Hematopoietic multipotent progenitor cell treated with erythropoietin and hydrocortisone succinate and interleukin-3 and kit ligand, for 15 days (in vitro differentiated cells): ENCODE results near the gene SLC25A33.
"Not testable (repeated sequence)": the region's sequence is repeated elsewhere in the genome, so short reads cannot be mapped to it uniquely, and the experiment has no call there.

ENCODE experiments used
- DNase-seq: peaks from one replicate; pipeline ENCODE4 v3.0.0-alpha.2; 2015; ENCODE audit warnings: low spot score

SLC25A33 gene

DNA sequence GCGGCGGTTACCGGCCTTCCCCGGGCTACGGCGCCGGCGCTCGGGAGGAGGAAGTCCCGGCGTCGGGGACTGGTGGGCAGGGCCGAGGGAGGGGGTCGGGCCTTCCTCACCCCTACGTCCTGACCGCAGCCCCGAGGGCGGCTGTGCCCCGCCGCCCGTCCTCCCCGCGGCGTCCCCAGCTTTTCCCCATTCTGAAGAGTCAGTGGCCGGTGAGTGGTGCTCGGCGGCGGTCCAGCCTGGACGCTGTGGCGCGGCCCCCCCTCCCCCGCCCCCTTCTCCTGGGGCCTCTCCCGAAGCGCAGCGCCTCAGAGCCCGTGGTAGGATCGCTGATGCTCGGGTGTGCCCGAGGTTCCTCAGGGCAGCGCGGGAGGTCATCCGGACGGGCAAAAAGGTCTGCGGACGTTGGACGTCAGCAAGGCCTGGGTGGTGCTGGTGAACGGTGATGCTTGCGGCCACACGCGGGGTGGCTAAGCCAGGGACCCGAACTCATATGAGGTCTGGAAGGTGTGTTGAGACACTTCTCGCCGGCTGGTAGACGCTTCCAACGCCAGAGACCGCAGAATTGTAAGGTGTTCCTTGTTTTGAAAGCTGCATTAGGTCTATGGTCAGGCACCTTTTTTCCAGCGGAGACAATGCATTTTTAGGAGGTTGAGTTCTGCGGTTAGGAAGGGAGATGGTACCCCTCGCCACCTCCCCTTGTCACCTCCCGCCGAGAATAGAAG lies 725 bp downstream of the SLC25A33 start:
- peak; percentile 16 for DNase-seq

DNA sequence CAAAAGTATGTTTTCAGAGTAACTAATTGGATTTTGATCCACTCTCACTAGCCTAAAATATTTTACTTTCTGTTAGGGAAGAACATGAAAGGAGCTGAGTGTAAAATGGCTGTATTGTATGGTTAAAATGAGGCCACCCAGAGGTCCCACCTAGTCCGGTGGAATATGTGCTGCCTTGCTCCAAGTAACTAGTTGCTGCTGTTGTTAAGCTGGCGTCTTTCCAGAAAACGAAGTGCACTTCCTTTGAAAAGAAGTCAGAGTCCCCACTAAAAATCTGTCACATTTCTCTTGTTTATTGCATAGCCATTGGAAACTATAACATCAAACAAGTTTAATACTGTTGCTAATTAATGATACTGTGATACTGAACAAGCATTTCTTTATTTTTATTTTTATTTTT lies 3.2 kb downstream of the SLC25A33 start:
- peak; percentile 24 for DNase-seq

DNA sequence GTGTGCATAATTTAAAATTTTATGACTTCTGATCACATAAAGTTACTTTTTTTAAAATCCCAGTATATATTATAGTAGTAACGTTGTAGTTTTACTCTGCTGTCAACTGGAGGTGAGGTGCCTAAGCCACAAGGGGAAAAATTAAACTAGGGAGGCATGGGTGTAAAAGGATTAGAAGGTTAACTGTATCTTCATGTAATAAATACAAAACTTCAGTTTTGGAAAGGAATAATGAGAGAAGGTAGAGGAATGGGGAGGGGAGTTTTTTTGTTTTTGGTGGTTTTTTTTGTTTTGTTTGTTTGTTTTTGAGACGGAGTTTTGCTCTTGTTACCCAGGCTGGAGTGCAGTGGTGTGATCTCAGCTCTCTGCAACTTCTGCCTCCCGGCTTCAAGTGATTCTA lies 5.7 kb downstream of the SLC25A33 start:
- no peak for DNase-seq

DNA sequence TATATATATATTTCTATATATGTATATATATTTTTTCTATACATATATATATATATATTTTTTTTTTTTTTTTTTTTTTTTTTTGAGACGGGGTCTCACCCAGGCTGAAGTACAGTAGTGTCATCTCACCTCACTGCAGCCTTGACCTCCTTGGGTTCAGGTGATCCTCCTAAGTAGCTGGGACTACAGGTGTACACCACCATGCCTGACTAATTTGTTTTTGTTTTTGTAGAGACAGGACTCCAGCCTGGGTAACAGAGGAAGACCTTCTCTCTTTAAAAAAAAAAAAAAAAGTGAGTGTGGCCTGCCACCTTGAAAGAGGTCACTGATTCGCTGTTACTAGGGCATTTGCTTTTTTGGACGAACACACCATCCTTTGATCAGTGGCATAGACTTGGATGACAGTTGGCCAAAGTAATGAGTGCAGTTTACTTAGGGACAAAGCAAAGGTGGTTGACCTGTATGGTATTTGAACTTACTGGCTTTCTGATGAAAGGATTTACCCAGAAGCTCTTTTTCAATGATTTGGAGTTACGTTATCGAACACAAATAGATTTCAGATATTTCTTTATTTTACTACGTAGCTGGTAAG lies 10.8 kb downstream of the SLC25A33 start:
- DNase-seq: no peak

DNA sequence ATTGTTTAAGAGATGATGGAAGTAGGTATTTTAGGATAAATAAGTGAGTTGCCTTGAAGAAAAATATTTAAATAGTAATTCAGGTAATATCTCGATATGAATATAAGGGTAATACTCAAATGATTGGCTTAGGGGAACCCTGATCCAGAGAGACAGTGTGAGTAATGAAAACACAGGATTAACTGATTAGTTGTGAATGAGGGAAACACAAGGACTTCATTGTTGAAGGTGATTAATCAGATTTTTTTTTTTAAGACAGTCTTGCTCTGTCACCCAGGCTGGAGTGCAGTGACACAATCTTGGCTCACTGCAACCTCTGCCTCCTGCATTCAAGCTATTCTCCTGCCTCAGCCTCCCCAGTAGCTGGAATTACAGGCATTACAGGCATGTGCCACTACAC lies 12.7 kb downstream of the SLC25A33 start:
- DNase-seq: no peak

DNA sequence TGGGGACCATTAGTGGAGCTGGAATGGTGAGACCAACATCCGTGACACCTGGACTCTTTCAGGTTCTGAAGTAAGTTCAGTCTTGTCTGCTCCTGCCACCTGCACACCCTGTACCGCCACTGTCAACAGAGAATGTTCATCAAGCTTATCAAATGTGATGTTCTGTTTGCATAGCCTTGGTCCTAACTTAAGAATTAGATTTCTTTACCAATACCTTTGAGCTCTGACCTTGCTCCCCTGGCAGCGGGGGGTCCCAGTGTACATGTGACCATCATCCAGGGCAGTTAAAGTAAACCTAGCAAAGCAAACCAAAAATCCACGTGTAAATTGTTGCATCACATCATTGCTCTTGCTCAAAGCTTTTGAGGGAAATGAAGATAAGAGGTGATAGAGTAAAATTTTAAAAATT lies 14.5 kb downstream of the SLC25A33 start:
- no peak for DNase-seq

DNA sequence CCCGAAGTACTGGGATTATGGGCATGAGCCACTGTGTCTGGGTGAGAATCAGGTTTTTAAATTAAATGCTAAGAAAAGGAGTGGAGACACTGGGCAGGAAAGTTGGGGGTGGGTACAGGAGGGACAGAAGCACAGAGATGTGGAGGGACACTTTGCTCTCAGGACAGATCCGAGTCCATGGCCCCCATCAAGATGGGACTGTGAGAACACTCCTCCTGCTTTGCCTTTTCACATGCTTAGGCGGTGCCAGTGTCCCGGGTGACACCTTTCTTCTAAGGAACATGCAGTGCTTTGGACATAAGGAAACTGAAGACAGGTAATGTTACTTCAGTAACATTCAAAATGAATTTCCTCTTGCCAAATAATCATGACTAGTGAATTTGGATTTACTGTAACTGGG lies 16.7 kb downstream of the SLC25A33 start:
- DNase-seq: no peak

DNA sequence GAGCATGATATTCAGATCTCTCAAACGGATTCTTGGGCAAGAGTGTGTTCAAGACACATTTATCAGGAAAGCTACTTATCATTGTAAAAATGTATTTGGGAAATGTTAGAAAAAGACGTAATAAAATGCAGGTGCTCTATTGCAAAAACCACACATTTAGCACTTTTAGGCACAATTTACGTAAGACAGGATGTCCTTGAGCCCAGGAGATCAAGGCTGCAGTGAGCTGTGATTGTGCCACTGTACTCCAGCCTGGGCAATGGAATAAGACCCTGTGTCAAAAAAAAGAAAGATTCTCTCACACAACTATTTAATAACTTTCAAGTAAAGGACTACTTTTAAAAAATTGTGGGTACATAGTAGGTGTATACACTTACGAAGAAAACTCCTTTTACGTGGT lies 18.4 kb downstream of the SLC25A33 start:
- DNase-seq: no peak

DNA sequence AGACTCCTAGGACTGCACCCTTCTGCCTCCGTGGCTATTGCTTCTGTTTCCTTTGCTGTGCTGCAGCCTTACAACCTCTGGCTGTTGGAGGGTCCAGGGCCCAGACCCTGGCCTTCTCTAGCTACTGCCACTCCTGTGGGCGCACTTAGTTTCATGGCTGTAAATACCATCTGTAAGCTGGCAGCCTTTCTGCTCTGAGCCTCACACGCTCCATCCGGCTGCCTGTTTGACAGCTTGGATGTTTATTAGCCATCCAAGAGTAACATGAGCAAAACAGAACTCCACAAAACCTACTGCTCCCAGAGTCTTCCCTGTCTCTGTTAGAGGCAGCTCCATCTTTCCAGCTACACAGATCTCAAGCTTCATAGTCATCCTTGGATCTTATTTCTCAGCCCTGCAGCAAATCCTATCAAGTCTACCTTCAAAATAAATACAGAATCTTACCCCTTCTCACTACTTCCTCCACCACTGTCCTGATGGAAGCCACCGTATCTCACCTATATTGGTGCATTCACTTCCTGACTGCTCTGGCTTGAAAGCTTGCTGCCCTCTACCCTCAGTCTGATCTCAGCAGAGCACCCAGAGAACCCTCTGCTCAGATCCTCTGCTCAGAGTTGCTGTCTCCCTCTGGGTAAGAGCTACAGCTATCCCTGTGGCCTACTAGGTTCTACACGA lies 19.1 kb downstream of the SLC25A33 start:
- no peak for DNase-seq

DNA sequence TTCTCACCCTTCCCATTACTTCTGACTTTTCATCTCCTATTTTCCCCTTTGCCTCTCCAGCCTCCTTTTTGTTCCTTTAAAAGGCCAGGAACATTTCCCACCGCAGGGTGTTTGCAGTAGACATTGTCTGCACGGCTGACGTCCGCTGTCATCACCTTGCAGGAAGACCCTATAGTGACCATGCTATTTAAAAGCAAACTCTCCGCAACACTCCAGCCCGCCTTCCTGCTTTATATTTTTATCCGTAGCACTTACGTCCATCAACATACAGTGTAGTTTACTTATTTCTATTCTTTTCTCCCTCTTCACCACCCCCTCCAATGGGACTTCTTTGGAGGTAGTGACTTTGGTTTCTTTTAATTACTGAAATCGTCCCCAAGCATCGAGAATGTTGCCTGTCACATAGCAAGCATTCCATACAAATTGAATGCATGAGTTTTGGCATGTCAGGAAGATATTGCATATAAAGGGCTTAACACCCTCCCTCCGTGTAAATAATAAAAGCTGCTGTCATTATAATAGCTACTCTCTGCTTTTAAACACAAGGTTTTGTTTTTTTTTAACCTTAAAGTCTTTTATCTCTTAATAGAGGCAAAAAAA lies 19.8 kb downstream of the SLC25A33 start:
- DNase-seq: no peak

DNA sequence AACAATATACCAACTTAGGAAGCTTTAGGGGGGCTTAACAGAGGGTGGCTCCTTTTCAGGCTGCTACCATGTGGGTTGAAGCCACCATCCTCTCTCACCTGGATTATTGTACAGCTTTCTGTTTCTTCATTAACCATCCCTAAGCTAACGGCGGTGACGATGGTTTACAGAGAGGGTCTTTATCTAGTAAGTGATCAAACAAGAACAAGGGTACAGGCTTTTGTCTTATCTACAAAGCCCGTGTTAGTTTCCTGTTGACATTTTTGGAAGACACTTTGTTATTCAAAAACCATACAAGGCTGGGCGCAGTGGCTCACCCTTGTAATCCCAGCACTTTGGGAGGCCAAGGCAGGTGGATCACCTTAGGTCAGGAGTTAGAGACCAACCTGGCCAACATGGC lies 20.4 kb downstream of the SLC25A33 start:
- DNase-seq: no peak

DNA sequence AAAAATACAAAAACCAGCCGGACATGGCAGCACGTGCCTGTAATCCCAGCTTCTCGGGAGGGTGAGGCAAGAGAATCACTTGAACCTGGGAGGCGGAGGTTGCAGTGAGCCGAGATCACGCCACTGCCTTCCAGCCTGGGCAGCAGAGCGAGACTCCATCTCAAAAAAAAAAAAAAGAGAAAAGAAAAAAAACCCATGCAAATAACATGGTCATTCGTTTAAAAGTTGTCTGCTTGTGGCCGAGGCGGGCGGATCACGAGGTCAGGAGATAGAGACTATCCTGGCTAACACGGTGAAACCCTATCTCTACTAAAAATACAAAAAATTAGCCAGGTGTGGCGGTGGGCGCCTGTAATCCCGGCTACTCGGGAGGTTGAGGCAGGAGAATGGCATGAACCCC lies 20.8 kb downstream of the SLC25A33 start:
- DNase-seq: not testable (repeated sequence)

DNA sequence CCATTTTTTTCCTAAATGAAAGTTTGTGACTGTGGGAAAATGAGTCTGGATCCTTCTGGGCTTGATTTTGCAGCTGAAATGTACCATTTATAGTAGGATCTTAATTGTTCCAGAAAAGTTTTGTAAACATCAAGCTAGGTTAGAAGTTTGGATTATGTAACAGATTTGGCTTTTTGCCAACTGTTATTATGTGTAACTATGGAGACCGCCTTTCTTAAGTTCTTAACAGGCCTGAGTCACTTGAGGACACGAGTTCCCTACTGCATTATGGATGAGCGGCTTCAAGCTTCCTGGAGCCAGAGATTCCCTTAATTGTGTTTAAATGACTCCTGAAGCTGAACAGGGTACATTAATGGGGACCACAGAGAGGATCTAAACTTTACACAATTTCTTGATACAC lies 22.2 kb downstream of the SLC25A33 start:
- DNase-seq: peak; percentile 48

DNA sequence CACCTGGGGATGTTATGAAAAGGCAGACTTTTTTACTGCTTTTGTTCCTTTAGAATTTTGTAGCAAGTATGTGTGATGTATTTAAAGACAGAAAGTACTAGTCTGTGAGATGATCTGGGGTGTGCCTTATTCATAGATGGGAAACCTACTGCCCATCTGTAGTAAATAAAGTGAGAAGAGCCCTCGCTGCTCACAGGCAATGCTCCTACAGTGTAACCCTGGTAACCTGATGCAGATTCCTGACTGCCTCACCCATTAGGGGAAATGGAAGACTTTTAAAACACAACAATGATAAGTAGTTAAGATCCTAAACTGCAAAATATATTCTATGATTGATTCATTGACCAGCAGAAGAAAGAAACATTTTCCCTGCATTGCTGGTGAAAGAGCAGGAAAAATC lies 30.0 kb downstream of the SLC25A33 start:
- no peak for DNase-seq

DNA sequence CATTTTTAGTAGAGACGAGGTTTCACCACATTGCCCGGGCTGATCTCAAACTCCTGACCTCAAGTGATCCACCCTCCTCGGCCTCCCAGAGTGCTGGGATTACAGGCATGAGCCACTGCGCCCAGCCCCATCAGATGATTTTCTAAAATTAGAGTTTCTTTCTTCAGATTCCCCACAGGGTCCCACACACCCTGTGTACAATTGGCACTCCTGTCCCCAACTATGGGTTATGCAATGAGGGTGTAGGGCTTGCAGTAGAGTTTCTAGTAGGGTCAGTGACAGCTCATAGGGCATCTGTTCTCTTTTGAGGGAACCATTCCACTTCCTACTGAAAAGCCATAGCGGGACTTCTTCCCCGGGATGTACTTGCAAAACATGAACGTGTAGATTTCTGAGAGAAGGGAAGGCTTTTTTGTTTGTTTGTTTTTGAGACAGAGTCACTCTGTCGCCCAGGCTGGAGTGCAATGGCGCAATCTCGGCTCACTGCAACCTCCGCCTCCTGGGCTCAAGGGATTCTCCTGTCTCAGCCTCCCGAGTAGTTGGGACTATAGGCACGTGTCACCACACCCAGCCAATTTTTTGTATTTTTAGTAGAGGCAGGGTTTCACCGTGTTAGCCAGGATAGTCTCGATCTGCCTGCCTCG lies 31.7 kb downstream of the SLC25A33 start:
- not testable (repeated sequence) for DNase-seq

DNA sequence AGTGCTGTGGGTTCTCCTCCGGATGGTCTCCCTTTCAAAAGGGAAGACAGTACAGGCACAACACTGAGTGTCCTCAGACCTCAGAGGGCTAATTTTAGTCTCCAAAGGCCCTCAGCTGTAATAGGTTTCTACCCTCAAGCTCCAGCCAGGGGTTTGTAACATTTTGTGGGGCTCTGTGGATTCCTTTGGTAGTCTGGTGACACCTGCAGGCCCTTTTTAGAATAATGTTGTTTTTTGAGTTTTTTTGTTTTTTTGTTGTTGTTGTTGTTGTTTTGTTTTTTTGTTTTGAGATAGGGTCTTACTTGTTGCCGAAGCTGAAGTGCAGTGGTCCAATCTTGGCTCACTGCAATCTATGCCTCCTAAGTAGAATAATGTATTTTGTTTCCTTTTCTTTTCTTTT lies 34.5 kb downstream of the SLC25A33 start:
- DNase-seq: no peak

DNA sequence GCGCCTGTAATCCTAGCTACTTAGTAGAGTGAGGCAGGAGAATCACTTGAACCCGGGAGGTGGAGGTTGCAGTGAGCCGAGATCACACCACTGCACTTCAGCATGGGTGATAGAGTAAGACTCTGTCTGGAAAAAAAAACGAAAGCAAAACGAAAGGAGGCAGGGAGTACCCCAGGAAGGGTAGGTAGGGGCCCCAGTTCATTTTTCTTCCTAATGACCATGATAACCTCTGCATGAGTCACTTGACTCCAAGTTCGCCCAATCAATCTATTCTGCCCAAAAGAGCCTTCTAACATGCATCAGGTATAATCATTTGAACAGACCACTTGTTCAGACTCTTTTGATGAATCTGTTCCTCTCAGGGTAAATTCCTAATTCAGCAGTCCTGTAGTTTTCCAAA lies 36.2 kb downstream of the SLC25A33 start:
- DNase-seq: no peak

DNA sequence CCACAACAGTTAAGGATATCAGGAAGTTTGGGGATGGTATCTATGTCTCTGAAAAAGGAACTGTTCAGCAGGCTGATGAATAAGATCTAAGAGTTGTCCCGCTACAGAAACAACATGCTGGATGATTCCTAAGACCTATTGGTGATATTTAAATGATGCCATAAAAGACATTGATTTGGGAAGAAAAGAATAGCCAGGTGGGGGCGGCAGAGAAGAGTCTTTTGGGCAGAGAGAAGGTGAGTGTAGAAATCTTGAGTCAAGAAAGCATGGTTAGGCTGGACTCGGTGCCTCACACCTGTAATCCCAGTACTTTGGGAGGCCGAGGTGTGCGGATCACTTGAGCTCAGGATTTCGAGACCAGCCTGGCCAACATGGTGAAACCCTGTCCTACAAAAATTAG lies 37.6 kb downstream of the SLC25A33 start:
- no peak for DNase-seq

DNA sequence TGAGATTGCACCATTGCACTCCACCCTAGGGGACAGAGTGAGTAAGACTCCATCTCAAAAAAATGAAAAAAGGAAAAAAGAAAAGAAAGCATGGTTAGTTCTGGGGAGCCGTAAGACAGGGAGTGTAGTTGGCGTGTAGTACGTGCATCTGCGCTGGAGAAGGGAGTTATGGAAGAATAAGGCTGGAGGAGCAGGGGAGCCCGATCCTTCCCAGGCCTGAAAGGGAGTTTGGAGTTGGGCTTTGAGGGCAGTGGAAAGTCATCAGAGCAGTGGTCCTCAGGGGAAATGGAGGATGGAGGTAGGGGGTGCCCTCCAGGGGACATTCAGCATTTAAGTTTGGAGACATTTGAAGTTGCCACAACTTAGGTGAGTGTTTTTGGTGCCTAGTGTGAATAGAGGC lies 38.2 kb downstream of the SLC25A33 start:
- DNase-seq: no peak

DNA sequence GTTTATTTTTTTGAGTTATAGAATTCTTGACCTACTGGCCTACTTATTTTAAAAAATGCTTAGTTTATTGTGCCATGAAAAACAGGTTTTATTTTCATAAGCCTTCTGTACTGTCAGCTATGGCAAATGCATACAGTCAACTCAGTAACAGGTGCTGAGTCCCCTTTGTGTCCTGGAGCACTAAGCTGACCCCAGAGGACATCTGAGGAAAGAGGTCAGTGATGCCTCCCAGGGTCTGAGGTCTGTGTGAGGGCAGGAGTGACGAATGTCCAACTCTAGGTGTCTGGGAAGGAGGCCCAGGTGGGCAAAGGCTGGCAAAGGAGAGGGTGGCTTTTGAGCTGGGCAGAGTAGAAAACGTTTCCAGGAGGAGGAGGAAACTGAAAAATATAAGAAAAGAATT lies 41.7 kb downstream of the SLC25A33 start:
- no peak for DNase-seq

DNA sequence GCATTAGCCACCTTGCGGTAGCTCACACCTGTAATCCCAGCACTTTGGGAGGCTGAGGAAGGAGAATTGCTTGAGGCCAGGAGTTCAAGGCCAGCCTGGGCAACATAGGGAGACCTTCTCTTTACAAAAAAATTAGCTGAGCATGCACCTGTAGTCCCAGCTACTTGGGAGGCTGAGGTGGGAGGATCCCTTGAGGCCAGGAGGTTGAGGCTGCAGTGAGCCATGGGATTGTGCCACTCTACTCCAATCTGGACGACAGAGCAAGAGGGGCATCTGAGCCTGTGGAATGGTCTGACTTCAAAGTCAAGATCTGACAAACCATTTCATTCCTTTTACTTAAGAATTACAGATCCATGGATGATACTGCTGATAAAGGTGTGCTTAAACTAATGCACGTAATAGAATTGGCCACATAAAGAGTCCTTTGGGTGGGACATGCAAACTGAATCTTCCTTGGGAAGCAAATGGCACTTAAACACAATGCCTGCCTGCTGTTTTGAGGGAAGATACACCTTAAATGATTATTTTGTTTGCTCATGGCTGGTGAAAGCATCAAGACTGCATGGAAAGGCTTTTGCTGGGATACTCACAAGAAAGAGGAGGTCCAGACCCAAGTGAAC lies 47.0 kb downstream of the SLC25A33 start:
- no peak for DNase-seq

DNA sequence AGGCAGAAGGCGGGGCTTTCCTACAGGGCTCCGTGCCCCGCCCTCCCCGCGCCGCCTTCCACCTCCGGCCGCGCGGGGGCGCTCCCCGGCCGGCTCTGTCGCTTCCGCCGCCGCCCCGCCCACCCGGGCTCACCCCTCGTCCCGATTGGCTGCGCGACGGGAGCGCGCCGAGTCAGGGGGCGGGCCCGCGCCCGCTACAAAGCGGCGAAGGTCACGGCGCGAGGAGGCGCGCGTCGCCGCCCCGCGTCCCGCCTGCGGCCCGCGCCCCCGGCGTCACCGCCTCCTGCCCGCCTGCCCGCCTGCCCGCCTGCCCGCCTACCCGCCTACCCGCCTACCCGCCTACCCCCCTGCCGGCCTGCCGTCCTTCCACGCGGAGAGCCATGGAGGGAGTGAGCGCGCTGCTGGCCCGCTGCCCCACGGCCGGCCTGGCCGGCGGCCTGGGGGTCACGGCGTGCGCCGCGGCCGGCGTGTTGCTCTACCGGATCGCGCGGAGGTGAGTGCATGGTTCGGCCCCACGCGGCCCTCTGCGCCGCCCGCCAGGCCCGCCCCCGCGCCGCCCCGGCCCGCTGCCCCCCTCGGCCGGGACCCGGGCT lies 49.4 kb downstream of the SLC25A33 start, which contains the start of gene TMEM201:
TMEM201 (plus strand) TSS at position 361 of the 593 bp plus-strand sequence; CDS start at position 381, 20 bp downstream.
- peak; percentile 93 for DNase-seq
